MCF 10A (cell line): Measurements from ENCODE around the gene ITGA1. TPM values are rescaled to one million over a fixed set of nuclear protein-coding genes. Genes with fewer than 3 reads are reported as not detected.
A peak's percentile ranks its signal among the peaks of the same experiment; 100 is the strongest.

Experiments
- BruUV-seq: library from RNA; stranded (reverse); fragments of 400-500 nt; replicated peaks from 2 replicates; lab custom pipeline; 2021; lab: Mats Ljungman, UMichigan
- CTCF ChIA-PET: fragments of 300-600 bp; sonication (Branson Sonifier 250); formaldehyde crosslinking; extraction: SDS; loops from one replicate; lab custom pipeline; 2021; ENCODE audit warnings: antibody characterized with exemption, inconsistent platforms; lab: Yijun Ruan, JAX
- POLR2A ChIA-PET: fragments of 300-600, 350-650 bp; sonication (Branson Sonifier 250); formaldehyde crosslinking; extraction: SDS; loops from one replicate; lab custom pipeline; 2020; ENCODE audit warnings: antibody characterized with exemption, inconsistent platforms; lab: Yijun Ruan, JAX
- DNase-seq: peaks from one replicate; pipeline ENCODE4 v3.0.0-alpha.2; 2018; ENCODE audit not compliant: unreplicated experiment
- H3K27ac Mint-ChIP-seq: one replicate; pipeline ENCODE4 v1.8.0; 2022; ENCODE audit warnings: mild to moderate bottlenecking, low read depth, mixed read lengths; ENCODE audit not compliant: unreplicated experiment
- H3K27me3 Mint-ChIP-seq: one replicate; pipeline ENCODE4 v1.8.0; 2022; ENCODE audit warnings: mixed read lengths; ENCODE audit not compliant: insufficient read depth, unreplicated experiment
- H3K36me3 Mint-ChIP-seq: one replicate; pipeline ENCODE4 v1.8.0; 2022; ENCODE audit warnings: mild to moderate bottlenecking, moderate library complexity, mixed read lengths; ENCODE audit not compliant: insufficient read depth, unreplicated experiment
- H3K4me1 Mint-ChIP-seq: one replicate; pipeline ENCODE4 v1.8.0; 2022; ENCODE audit warnings: mixed read lengths; ENCODE audit not compliant: insufficient read depth, unreplicated experiment
- H3K4me3 Mint-ChIP-seq: one replicate; pipeline ENCODE4 v1.8.0; 2022; ENCODE audit warnings: mild to moderate bottlenecking, moderate library complexity, mixed read lengths; ENCODE audit not compliant: unreplicated experiment
- H3K9me3 Mint-ChIP-seq: one replicate; pipeline ENCODE4 v1.8.0; 2022; ENCODE audit warnings: mixed read lengths; ENCODE audit not compliant: unreplicated experiment
- CTCF ChIP-seq: fragments of 200-600 bp; IDR thresholded peaks from one replicate; pipeline ENCODE4 v1.8.0; 2022; ENCODE audit warnings: antibody characterized with exemption, mild to moderate bottlenecking; ENCODE audit not compliant: unreplicated experiment
- intact Hi-C: fragments of 100-400 bp; cut with micrococcal nuclease; formaldehyde crosslinking; loops from 2 replicates; pipeline ENCODE4 v1.14.1; 2022
- total RNA-seq: library from RNA; stranded (reverse); gene quantifications from 2 replicates; pipeline ENCODE4 v1.2.3, GENCODE V29; 2022

The ITGA1 gene
- total RNA-seq, 1 experiment from 2014 or later = 7.7 TPM

GRCh38 chr5:52985306-52985705, 197.6 kb downstream of the ITGA1 start:
- Mint-ChIP-seq H3K27me3 (no peaks in the 10 kb centered on the region), H3K36me3 (no peaks in the 10 kb centered on the region), H3K27ac (no peak overlapping the region), H3K9me3 (peaks cover 6% of the 10 kb centered on the region), H3K4me1 (peaks cover 32% of the 10 kb centered on the region), H3K4me3 (no peak overlapping the region)
- CTCF ChIA-PET = interaction anchor here (0.9 to 1.9 kb wide), 2 partner anchors 33 to 36 kb away, joined by 3 to 14 read pairs; no protein-coding TSS in a partner anchor
- intact Hi-C loops = loop anchor here (10.0 kb wide), 1 partner anchor 201 kb away; the partner anchor contains the start of genes ITGA1 and PELO
- DNase-seq = no peak
- TF ChIP-seq CTCF = no peak
- POLR2A ChIA-PET = interaction anchor here (1.0 to 1.1 kb wide), 3 partner anchors 20 to 63 kb away, joined by 3 read pairs; no protein-coding TSS in a partner anchor
- BruUV-seq = no TSS peak

- Mint-ChIP-seq H3K27ac (peak overlapping the region; percentile 67), H3K4me1 (peaks cover 46% of the 10 kb centered on the region), H3K36me3 (no peaks in the 10 kb centered on the region), H3K9me3 (peaks cover 6% of the 10 kb centered on the region), H3K27me3 (no peaks in the 10 kb centered on the region), H3K4me3 (peak overlapping the region; percentile 77)
- no peak for TF ChIP-seq CTCF
- CTCF ChIA-PET = interaction anchor here (0.6 to 5.7 kb wide), 11 partner anchors 33 to 1353 kb away, joined by 3 to 127 read pairs (median 4); no protein-coding TSS in a partner anchor
- BruUV-seq = no TSS peak
- intact Hi-C loops = loop anchor here (10.0 kb wide), 1 partner anchor 203 kb away; the partner anchor contains the start of genes ITGA1 and PELO
- peak; percentile 84 for DNase-seq
- POLR2A ChIA-PET = interaction anchor here (0.6 to 5.5 kb wide), 24 partner anchors 8 to 1605 kb away, joined by 3 to 102 read pairs (median 4); partner anchors contain the start of gene ISL1
These were observed 200.1 kb downstream of the ITGA1 start for GRCh38 chr5:52987711-52988331.

GRCh38 chr5:52988335-52989024, 200.8 kb downstream of the ITGA1 start:
- no peak for DNase-seq
- H3K27me3 Mint-ChIP-seq = no peaks in the 10 kb centered on the region
- peaks cover 48% of the 10 kb centered on the region for H3K4me1 Mint-ChIP-seq
- H3K4me3 Mint-ChIP-seq = peak overlapping the region; percentile 77
- no peak for TF ChIP-seq CTCF
- TSS peak; percentile 49 for BruUV-seq
- no peaks in the 10 kb centered on the region for H3K36me3 Mint-ChIP-seq
- intact Hi-C loops = loop anchor here (1.0 to 10.0 kb wide), 2 partner anchors 66 to 204 kb away; partner anchors contain the start of genes ITGA1 and PELO
- POLR2A ChIA-PET = interaction anchor here (0.6 to 5.5 kb wide), 30 partner anchors 9 to 1605 kb away, joined by 3 to 102 read pairs (median 5); partner anchors contain the start of genes ISL1 and MOCS2
- CTCF ChIA-PET = interaction anchor here (0.6 to 5.7 kb wide), 12 partner anchors 33 to 1354 kb away, joined by 3 to 127 read pairs (median 4); no protein-coding TSS in a partner anchor
- H3K9me3 Mint-ChIP-seq = peaks cover 6% of the 10 kb centered on the region
- H3K27ac Mint-ChIP-seq = peak overlapping the region; percentile 67
